Left ventricle myocardium inferior (tissue), 1 donor: ENCODE data around the gene AMACR. TPM values are rescaled to one million over a fixed set of nuclear protein-coding genes. Genes with fewer than 3 reads are reported as not detected.

Source experiments
- DNase-seq: peaks from one replicate; pipeline ENCODE4 v3.0.0-alpha.2; 2020
- H3K27ac ChIP-seq: fragments of 200-600 bp; replicated peaks from 2 replicates; pipeline ENCODE4 v1.8.0; 2021
- H3K27me3 ChIP-seq: fragments of 200-600 bp; 2 replicates; pipeline ENCODE4 v1.8.0; 2021; ENCODE audit warnings: low read depth
- H3K36me3 ChIP-seq: fragments of 200-600 bp; 2 replicates; pipeline ENCODE4 v1.8.0; 2021
- H3K4me1 ChIP-seq: fragments of 200-600 bp; 2 replicates; pipeline ENCODE4 v1.8.0; 2021
- H3K4me3 ChIP-seq: fragments of 200-600 bp; 2 replicates; pipeline ENCODE4 v1.8.0; 2021; ENCODE audit warnings: mild to moderate bottlenecking, moderate library complexity
- H3K9me3 ChIP-seq: fragments of 200-600 bp; replicated peaks from 2 replicates; pipeline ENCODE4 v1.8.0; 2021
- intact Hi-C: fragments of 100-400 bp; cut with micrococcal nuclease; formaldehyde crosslinking; loops from one replicate; pipeline ENCODE4 v1.11.0; 2022
- total RNA-seq: library from RNA; stranded (reverse); fragmentation: NEBNext Ultra II Directional; extraction: Animal tissue kit (Norgen Biotek cat#: 25700); gene quantifications from one replicate; pipeline ENCODE4 v1.2.1, GENCODE V29; 2021
- TF ChIP-seq, protein P1 (sequence below): fragments of 200-600 bp; IDR thresholded peaks from 2 replicates; pipeline ENCODE4 v1.8.0; 2021; ENCODE audit warnings: antibody characterized with exemption, mild to moderate bottlenecking, borderline replicate concordance
- donor health status: DM: no; HTN: yes; CAD: no; lungs with severe emphysema.

AMACR gene
- total RNA-seq, 1 donor from 2014 or later, result 6.1 TPM

DNA sequence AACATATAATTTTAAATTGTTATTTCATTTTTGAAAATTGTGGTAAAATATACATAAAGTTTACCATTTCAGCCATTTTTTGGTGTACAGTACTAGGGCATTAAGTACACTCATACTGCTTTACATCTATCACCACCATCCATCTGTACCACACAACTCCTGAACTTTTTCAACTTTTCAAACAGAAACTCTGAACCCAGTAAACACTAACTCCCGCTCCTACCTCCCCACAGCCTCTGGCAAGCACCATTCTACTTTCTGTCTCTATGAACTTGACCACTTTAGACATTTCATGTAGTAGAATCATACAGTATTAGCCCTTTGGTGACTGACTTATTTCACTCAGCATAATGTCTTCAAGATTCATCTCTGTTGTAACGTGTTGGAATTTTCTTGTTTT, 15.0 kb downstream of the AMACR start:
- H3K9me3 ChIP-seq, result no peaks in the 10 kb centered on the region
- H3K27ac ChIP-seq, result no peak overlapping the region
- peaks cover 8% of the 10 kb centered on the region for H3K4me1 ChIP-seq
- H3K36me3 ChIP-seq, result peaks cover 18% of the 10 kb centered on the region
- no peaks in the 10 kb centered on the region for H3K27me3 ChIP-seq
- H3K4me3 ChIP-seq, result no peak overlapping the region
- intact Hi-C loops, result loop anchor here (10.0 kb wide), 1 partner anchor 472 kb away; no protein-coding TSS in a partner anchor
- TF ChIP-seq, protein P1, sequence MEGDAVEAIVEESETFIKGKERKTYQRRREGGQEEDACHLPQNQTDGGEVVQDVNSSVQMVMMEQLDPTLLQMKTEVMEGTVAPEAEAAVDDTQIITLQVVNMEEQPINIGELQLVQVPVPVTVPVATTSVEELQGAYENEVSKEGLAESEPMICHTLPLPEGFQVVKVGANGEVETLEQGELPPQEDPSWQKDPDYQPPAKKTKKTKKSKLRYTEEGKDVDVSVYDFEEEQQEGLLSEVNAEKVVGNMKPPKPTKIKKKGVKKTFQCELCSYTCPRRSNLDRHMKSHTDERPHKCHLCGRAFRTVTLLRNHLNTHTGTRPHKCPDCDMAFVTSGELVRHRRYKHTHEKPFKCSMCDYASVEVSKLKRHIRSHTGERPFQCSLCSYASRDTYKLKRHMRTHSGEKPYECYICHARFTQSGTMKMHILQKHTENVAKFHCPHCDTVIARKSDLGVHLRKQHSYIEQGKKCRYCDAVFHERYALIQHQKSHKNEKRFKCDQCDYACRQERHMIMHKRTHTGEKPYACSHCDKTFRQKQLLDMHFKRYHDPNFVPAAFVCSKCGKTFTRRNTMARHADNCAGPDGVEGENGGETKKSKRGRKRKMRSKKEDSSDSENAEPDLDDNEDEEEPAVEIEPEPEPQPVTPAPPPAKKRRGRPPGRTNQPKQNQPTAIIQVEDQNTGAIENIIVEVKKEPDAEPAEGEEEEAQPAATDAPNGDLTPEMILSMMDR, result no peak
- no peak for DNase-seq

DNA sequence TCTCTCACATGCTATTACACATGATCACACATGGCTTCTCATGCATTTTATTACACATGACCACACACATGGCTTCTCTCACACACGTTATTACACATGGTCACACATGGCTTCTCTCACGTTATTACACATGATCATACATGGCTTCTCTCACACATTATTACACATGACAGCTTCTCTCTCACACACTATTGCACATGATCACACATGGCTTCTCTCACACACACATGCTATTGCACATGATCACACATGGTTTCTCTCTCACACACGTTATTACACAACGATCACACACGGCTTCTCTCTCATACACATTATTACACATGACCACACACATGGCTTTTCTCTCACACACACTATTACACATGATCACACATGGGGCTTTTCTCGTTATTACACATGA, 22.4 kb downstream of the AMACR start:
- H3K27me3 ChIP-seq, result no peaks in the 10 kb centered on the region
- H3K4me3 ChIP-seq, result no peak overlapping the region
- no peaks in the 10 kb centered on the region for H3K4me1 ChIP-seq
- intact Hi-C loops, result no loop called here
- TF ChIP-seq, protein P1, result no peak
- DNase-seq, result no peak
- peaks cover 28% of the 10 kb centered on the region for H3K36me3 ChIP-seq
- H3K9me3 ChIP-seq, result no peaks in the 10 kb centered on the region
- H3K27ac ChIP-seq, result no peak overlapping the region

DNA sequence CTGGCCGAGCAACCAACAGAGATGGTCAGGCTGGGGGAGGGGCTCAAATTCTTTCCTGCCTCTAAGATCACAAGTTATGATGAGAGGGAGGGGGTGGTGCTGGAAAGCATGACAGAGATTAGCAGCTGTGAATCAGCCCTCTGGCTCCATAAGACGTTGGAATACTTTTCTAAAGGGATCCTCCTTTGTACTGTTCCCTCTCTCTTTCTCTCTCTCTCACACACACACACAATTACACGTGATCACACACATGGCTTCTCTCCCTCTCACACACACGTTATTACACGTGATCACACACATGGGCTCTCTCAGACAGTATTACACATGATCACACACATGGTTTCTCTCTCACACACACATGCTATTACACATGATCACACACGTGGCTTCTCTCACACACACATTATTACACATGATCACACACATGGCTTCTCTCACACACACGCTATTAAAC, 23.2 kb downstream of the AMACR start, which contains the start of gene SLC45A2:
SLC45A2 (minus strand) TSS at position 23 of the 454 bp plus-strand sequence. CDS start 110 bp downstream, outside the sequence.
- no peak for DNase-seq
- TF ChIP-seq, protein P1, result no peak
- intact Hi-C loops, result no loop called here
- H3K27me3 ChIP-seq, result no peaks in the 10 kb centered on the region
- H3K4me1 ChIP-seq, result no peaks in the 10 kb centered on the region
- no peak within 1 kb of the TSS for H3K27ac ChIP-seq
- H3K36me3 ChIP-seq, result peaks cover 28% of the 10 kb centered on the region
- no peaks in the 10 kb centered on the region for H3K9me3 ChIP-seq
- no peak within 1 kb of the TSS for H3K4me3 ChIP-seq

DNA sequence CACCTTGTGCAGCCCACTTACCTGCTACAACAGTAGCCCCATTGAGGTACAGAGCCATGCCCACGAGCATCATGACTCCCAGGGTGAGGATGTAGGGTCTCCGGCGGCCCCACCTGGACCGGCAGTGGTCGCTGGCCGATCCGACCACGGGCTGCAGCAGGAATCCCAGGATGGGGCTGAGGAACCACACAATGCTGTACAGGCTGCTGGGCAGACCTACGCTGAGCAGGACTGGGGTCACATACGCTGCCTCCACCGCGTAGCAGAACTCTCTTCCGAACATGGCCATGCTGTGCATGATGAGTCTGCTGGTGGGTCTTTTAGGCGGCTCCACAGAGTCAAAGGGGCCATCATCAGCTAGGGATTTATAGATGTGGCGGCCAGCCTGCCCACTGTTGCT, 23.7 kb downstream of the AMACR start:
- H3K27ac ChIP-seq, result no peak overlapping the region
- H3K9me3 ChIP-seq, result no peaks in the 10 kb centered on the region
- H3K36me3 ChIP-seq, result peaks cover 27% of the 10 kb centered on the region
- H3K4me1 ChIP-seq, result no peaks in the 10 kb centered on the region
- TF ChIP-seq, protein P1, result no peak
- no peaks in the 10 kb centered on the region for H3K27me3 ChIP-seq
- no peak overlapping the region for H3K4me3 ChIP-seq
- no peak for DNase-seq
- intact Hi-C loops, result no loop called here

DNA sequence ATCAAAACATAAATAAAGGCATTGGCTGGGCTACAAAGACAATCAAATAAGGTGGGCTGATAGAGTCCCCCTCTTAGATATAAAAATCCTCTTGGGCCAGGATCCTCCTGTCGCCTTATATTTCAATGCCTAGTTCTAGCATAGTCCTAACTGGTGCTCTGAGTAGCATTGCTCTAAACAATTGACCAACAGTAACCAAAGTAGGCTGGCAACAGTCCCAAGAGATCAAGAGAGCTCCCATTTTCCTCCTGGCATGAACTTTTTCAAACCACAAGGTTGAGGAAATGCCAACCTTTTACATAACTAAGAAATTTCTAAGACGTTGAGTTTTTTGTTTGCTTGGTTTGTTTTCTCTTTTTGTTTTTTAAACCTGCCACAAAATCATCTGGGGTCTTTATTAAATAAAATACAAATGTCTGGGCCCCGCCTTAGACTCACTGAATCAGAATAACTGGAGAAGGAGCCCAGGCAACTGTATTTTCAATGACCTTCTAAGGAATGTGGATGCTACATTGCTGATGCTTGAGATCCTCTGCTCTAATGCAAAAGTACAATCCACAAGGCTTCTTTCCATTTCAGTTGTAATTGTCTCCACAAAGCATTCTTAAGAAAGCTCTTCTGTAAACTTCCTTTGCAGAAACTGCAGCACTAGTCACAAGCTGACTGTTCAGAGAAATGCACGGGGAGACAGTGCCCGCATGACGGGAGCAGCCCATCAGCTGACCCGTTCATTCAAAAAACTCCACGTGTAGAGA, 26.3 kb downstream of the AMACR start:
- intact Hi-C loops, result no loop called here
- TF ChIP-seq, protein P1, result no peak

More for the DNA sequence above, 26.3 kb downstream of the AMACR start:
- DNase-seq, result no peak
- no peaks in the 10 kb centered on the region for H3K27me3 ChIP-seq
- no peak overlapping the region for H3K27ac ChIP-seq
- no peaks in the 10 kb centered on the region for H3K9me3 ChIP-seq
- no peak overlapping the region for H3K4me3 ChIP-seq
- H3K4me1 ChIP-seq, result no peaks in the 10 kb centered on the region
- peaks cover 2% of the 10 kb centered on the region for H3K36me3 ChIP-seq
